HG03442 (cell line): ENCODE data around the gene DNAJC12.
"Not testable (repeated sequence)": the region's sequence is repeated elsewhere in the genome, so short reads cannot be mapped to it uniquely, and the experiment has no call there.

Experiments
- ATAC-seq: cut with Tn5 transposase; IDR thresholded peaks from one replicate; pipeline ENCODE4 v1.9.1; 2021; ENCODE audit warnings: mild to moderate bottlenecking, moderate library complexity; ENCODE audit not compliant: unreplicated experiment

Gene DNAJC12

GRCh38 chr10:67767244-67767643, 70.7 kb downstream of the DNAJC12 start:
- ATAC-seq, result no peak

- ATAC-seq, result peak; percentile 83
Observed at GRCh38 chr10:67764012-67764822, 73.8 kb downstream of the DNAJC12 start.

- peak; percentile 6 for ATAC-seq
Observed at GRCh38 chr10:67763499-67764011, 74.4 kb downstream of the DNAJC12 start.

- ATAC-seq, result not testable (repeated sequence)
Observed at GRCh38 chr10:67762567-67762966, 75.4 kb downstream of the DNAJC12 start.

- no peak for ATAC-seq
Observed at GRCh38 chr10:67760272-67760671, 77.7 kb downstream of the DNAJC12 start.
